HG03159 (cell line): Measurements from ENCODE around the gene LGALSL.

ENCODE experiments used
- ATAC-seq: cut with Tn5 transposase; IDR thresholded peaks from one replicate; pipeline ENCODE4 v1.9.1; 2021; ENCODE audit warnings: mild to moderate bottlenecking, moderate library complexity; ENCODE audit not compliant: unreplicated experiment

Gene LGALSL

DNA sequence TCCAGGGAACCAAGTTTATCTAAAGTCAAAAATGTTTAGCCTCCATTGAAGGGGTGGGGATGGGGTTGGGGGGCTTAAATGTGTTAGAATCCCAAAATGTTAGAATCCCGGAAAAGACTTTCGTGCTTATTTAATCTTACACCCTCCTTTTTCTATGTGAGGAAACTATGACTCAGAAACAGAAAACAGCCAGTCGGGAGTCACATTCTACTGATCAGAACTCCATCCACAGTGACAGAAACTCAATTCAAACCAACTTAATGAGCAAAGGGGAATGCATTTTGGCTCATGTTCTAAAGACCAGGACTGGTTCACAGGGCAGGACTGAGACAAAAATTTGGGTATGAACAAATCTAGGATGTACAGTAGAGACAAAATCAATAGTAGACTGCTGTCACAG is 38.3 kb downstream of the LGALSL start:
- ATAC-seq, result no peak

DNA sequence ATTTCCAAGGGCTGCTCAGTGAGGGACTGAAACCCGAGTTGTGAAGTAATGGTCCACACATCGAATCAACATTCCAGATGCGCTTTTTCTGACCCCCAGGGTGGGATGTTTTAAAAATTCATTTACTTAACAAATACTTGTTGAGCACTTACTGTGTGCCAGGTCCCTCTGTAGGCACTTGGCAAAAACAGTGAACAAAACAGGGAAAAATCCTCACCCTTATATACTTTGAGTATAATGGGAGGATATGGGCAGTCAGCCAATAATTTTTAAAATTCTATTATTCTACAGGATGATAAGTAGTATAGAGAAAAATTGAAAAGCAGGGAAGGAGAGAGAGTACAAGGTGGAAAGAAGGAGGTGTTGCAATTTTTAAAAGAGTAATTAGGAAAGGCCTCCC is 38.9 kb downstream of the LGALSL start:
- no peak for ATAC-seq

DNA sequence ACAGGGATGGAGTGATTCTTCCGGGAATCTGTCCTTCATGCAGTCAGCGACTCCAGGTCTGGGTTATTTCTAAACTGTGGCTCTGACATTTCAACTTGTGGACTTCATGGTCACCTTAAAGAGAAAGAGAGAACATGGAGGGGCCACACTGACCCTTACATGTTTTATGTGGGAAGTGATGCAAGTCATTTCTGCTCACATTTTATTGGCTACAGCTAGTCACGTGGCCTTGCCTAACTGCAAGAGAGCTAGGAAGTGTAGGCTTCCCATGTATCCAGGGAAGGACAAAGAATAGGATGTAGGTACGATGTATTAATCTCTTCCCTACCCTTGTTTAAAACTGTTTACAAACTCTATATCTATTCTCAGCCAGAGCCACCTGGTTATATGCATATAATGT is 39.8 kb downstream of the LGALSL start:
- ATAC-seq, result no peak

DNA sequence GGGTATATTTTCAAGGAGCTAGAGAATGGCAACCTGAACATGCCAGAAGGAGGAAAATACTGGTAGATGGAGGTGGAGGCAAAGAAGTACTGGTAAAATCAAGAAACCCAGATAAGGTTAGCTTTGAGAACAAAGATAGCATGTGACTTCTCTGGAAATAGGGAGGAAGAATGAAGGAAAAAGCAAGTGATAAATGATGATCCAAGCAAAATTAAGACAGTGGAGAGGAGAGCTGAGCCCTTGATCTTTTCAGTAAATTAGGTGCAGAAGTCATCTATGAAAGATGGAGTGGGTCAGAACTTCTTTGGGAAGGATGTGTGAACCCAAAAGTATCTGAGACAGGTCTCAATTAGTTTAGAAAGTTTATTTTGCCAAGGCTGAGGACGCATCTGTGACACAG is 44.5 kb downstream of the LGALSL start:
- ATAC-seq, result no peak

DNA sequence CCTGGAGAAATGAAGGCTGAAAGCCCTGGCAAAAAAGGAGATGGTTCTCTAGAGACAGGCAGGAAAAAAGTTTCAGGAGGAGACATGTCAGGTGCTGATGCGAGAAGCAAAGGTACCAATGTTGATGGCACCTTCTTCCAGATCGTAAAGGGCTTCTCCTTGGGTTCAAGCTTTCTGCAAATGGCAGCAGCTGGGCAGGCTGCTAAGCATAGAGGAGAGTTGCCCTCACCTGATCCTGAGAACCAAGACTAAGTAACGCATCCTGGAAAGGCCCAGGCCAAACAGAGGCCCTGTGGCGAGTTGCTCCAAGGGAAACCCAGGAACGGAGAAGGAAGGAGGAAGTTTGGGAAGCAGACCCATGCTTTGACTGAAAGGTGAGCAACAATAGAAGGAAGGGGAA is 46.6 kb downstream of the LGALSL start:
- no peak for ATAC-seq

DNA sequence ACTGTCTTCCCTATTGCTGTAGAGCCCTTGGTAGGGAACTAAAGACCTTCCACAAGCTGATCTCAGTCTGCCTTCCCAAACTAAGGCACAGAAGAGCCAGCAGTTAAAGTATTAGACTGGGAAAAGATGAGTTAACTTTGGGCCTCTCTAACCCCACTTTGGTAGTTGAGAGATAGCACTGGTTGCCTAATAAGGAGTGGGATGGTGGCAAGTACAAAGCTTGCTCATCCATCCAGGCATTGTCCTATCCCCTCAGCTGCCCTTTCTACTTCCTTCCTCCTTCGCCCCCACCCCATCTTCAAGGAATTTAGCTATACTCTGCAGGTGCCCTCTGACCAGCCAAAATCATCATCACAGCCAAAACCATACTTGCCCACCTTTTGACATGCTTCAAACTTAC is 48.0 kb downstream of the LGALSL start:
- ATAC-seq, result no peak

DNA sequence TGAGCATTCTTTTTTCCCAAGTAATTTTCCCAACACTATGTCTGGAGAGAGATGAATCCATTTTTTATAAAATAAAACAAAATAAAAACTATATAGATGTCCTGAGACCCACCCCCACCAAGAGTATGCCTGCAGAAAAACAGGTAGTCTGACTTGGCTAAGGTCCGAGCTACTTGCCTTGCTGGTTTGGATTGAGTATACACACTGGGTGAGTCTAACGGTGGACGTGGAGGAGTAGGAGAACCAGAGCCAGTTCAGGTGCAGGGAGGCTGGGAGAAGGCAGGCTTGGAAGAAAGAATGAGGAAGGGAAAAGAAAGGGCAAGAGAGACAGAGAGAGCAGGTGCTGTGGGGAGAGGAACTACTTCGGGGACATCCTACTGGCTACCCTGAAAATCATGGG is 48.9 kb downstream of the LGALSL start:
- ATAC-seq, result no peak

DNA sequence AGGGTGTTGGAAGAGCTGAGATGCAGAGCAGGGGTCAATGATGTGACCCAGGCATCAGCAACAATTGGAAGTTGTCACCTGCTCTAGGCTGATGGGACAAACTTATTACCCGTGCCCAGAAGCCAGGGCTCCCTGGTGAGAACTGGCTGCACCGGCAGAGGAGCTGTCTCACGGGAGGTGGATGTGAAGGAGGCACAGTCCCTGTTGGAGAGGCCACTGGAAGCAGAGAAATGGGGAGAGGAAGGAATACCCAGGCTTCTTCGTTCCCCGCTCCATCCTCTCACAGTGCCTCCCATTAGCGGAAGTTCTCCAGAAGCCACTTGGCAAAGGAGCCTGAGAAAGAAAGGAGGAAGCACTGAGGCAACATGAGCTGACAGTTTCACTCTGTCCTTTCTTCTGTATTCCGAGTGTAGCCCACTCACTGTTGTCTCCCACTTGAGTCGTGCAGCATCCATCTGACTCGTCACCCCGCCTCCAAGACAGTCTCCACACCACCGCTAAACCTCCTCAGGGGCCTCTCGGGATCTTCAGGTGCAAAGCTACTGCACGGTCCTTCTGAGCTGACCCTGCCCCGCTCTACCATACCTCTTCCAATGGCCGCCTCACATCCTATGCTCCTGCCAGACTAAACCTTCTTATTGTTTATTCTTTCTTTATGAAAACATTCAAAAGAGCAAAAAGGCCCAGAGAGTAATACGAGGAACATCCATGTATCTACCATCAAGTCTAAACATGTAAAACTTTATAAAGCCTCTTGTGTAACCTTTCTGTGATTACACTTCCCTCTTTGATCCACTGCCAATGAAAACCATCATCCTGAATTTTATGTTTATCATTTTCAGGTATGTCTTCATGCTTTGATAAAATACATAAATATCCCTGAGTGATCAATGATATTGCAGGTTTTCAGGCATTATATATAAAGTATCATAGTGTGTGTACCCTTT is 51.1 kb downstream of the LGALSL start:
- no peak for ATAC-seq

DNA sequence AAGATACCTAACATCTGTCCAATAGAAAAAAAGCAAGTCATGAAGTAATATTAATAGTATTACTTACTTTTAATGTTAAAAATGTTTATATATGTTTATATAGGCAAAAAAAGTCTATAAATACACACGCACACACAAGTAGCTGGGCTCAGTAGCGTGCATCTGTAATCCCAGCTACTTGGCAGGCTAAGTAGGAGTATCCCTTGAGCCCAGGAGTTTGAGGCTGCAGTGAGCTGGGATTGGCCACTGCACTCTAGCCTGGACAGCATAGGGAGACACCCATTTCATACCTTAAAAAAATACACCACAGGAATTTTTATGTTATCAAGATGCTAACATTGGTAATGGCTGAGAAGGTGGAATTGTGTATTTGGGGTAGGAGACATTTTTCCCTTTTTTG is 52.7 kb downstream of the LGALSL start:
- ATAC-seq, result no peak
